NCI-H1048 (cell line): ENCODE results near the gene TPP1.

Experiments used
- DNase-seq: peaks from one replicate; lab custom pipeline; 2025; lab: John Stamatoyannopoulos, UW

The TPP1 gene

GRCh38 chr11:6587360-6587953, 31.8 kb downstream of the TPP1 start:
- DNase-seq = no peak

GRCh38 chr11:6586434-6587359, 32.5 kb downstream of the TPP1 start:
- no peak for DNase-seq

GRCh38 chr11:6584528-6584927, 34.7 kb downstream of the TPP1 start:
- DNase-seq = no peak

- DNase-seq = no peak
Measured at GRCh38 chr11:6583584-6583983, 35.6 kb downstream of the TPP1 start.

- no peak for DNase-seq
Measured at GRCh38 chr11:6579681-6580080, 39.5 kb downstream of the TPP1 start.

GRCh38 chr11:6578134-6578533, 41.1 kb downstream of the TPP1 start:
- DNase-seq = no peak

- DNase-seq = no peak
Measured at GRCh38 chr11:6576471-6577373, 42.5 kb downstream of the TPP1 start.

- no peak for DNase-seq
Measured at GRCh38 chr11:6574816-6575715, 44.2 kb downstream of the TPP1 start.

- DNase-seq = no peak
Measured at GRCh38 chr11:6572215-6572614, 47.0 kb downstream of the TPP1 start.

- DNase-seq = no peak
Measured at GRCh38 chr11:6571434-6572008, 47.7 kb downstream of the TPP1 start.

- DNase-seq = no peak
Measured at GRCh38 chr11:6570691-6571427, 48.4 kb downstream of the TPP1 start.

GRCh38 chr11:6569706-6570105, 49.5 kb downstream of the TPP1 start:
- DNase-seq = no peak

- DNase-seq = no peak
Measured at GRCh38 chr11:6568191-6568918, 50.9 kb downstream of the TPP1 start.

- no peak for DNase-seq
Measured at GRCh38 chr11:6567371-6567745, 51.9 kb downstream of the TPP1 start.

- no peak for DNase-seq
Measured at GRCh38 chr11:6566704-6567370, 52.4 kb downstream of the TPP1 start.

- DNase-seq = no peak
Measured at GRCh38 chr11:6565988-6566703, 53.1 kb downstream of the TPP1 start.

- no peak for DNase-seq
Measured at GRCh38 chr11:6565325-6565724, 53.9 kb downstream of the TPP1 start.

- no peak for DNase-seq
Measured at GRCh38 chr11:6563667-6564066, 55.6 kb downstream of the TPP1 start.
